ENCODE measurements around the gene PRKAR2A.

DNA sequence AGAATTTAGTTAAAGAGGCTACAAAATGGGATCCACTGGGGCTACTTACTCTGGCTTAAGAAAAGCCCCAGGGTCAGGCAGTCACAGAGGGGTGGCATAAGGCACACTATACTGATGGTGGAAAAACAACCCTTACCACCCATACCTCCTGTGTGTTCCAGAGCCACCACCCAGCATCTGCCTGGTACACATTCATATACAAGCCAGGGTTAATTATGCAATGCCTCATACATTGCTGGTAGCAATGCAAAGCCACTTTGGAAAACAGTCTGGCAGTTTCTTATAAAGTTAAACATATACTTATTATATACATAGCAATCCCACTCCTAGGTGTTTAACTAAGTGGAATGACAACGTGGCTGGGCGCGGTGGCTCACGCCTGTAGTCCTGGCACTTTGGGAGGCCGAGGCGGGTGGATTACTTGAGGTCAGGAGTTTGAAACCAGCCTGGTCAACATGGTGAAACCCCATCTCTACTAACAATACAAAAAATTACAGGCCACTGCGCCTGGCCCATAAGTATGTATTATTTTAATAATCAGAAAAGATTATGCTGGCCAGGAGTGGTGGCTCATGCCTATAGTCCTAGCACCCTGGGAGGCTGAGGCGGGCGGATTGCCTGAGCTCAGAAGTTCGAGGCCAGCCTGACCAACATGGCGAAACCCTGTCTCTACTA lies 146.8 kb downstream of the PRKAR2A start:
- TF ChIP-seq, protein P1, sequence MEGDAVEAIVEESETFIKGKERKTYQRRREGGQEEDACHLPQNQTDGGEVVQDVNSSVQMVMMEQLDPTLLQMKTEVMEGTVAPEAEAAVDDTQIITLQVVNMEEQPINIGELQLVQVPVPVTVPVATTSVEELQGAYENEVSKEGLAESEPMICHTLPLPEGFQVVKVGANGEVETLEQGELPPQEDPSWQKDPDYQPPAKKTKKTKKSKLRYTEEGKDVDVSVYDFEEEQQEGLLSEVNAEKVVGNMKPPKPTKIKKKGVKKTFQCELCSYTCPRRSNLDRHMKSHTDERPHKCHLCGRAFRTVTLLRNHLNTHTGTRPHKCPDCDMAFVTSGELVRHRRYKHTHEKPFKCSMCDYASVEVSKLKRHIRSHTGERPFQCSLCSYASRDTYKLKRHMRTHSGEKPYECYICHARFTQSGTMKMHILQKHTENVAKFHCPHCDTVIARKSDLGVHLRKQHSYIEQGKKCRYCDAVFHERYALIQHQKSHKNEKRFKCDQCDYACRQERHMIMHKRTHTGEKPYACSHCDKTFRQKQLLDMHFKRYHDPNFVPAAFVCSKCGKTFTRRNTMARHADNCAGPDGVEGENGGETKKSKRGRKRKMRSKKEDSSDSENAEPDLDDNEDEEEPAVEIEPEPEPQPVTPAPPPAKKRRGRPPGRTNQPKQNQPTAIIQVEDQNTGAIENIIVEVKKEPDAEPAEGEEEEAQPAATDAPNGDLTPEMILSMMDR (conservative IDR thresholded peaks at IDR 0.05), result no peak
- TF ChIP-seq EZH2 (IDR thresholded peaks at IDR 0.05; ENCODE audit: low read depth), result no peak

Measured in PC-9 (cell line).